Stimulated activated CD4-positive, alpha-beta T cell treated with anti-CD3 and anti-CD28 coated beads, Interleukin-15, amount 100 ng/mL, for 1 hour (primary cell): ENCODE results near the gene IP6K2.

Experiments
- DNase-seq, 2 donors: peaks; one replicate each; pipeline ENCODE4 v3.0.0-alpha.2; 2020; ENCODE audit warnings: low read depth in 1 of 2, low spot score in 1 of 2

Gene IP6K2

GRCh38 chr3:48664929-48665328 lies 52.1 kb downstream of the IP6K2 start:
- no peak for DNase-seq

GRCh38 chr3:48664313-48664644 lies 52.7 kb downstream of the IP6K2 start:
- DNase-seq, result no peak

- peak; percentile 66 to 75 for DNase-seq
Measured at GRCh38 chr3:48663489-48664312, 53.3 kb downstream of the IP6K2 start.

GRCh38 chr3:48662753-48663488 lies 54.1 kb downstream of the IP6K2 start, which contains the start of gene CELSR3:
Gene CELSR3 (minus strand): TSS chr3:48662886. CDS start chr3:48662634, 252 bp downstream.
- peak in 1 of 2 donors; percentile 23 for DNase-seq

- no peak for DNase-seq
Measured at GRCh38 chr3:48662145-48662752, 54.8 kb downstream of the IP6K2 start.

- DNase-seq, result peak; percentile 48 to 68
Measured at GRCh38 chr3:48661501-48662144, 55.4 kb downstream of the IP6K2 start.

- no peak for DNase-seq
Measured at GRCh38 chr3:48660800-48661400, 56.1 kb downstream of the IP6K2 start.

GRCh38 chr3:48656841-48657281 lies 60.2 kb downstream of the IP6K2 start:
- DNase-seq, result no peak

- peak; percentile 75 to 79 for DNase-seq
Measured at GRCh38 chr3:48656061-48656840, 60.8 kb downstream of the IP6K2 start.

GRCh38 chr3:48655606-48656005 lies 61.4 kb downstream of the IP6K2 start:
- peak; percentile 22 to 23 for DNase-seq

GRCh38 chr3:48655063-48655462 lies 62.0 kb downstream of the IP6K2 start:
- no peak for DNase-seq

GRCh38 chr3:48652923-48653715 lies 63.9 kb downstream of the IP6K2 start:
- no peak for DNase-seq

- no peak for DNase-seq
Measured at GRCh38 chr3:48651771-48652170, 65.2 kb downstream of the IP6K2 start.

- DNase-seq, result no peak
Measured at GRCh38 chr3:48650723-48651122, 66.3 kb downstream of the IP6K2 start.

GRCh38 chr3:48648188-48648850 lies 68.7 kb downstream of the IP6K2 start:
- no peak for DNase-seq

- DNase-seq, result no peak
Measured at GRCh38 chr3:48647714-48648113, 69.3 kb downstream of the IP6K2 start.

GRCh38 chr3:48644898-48645760 lies 71.9 kb downstream of the IP6K2 start:
- no peak for DNase-seq

- DNase-seq, result no peak
Measured at GRCh38 chr3:48642605-48643004, 74.4 kb downstream of the IP6K2 start.
